MM.1S (cell line): ENCODE results near the gene BPI.
"Not testable (repeated sequence)": the region's sequence is repeated elsewhere in the genome, so short reads cannot be mapped to it uniquely, and the experiment has no call there.

Experiments used
- DNase-seq: peaks from one replicate; pipeline ENCODE4 v3.0.0-alpha.2; 2015
- H2AFZ ChIP-seq: fragments of 300-600 bp; sonication (generic); 2 replicates; pipeline ENCODE4 v1.6.0; 2016; ENCODE audit warnings: antibody characterized with exemption, low read length
- H3F3A ChIP-seq: fragments of 300-600 bp; sonication (generic); 2 replicates; pipeline ENCODE4 v1.6.1; 2016; ENCODE audit warnings: mild to moderate bottlenecking, antibody characterized with exemption, low read length, moderate library complexity, mixed read lengths; ENCODE audit not compliant: insufficient read depth
- H3K27ac ChIP-seq: fragments of 300-600 bp; sonication (generic); 2 replicates; pipeline ENCODE4 v1.5.1; 2016; ENCODE audit warnings: mild to moderate bottlenecking, low read length
- H3K27me3 ChIP-seq: fragments of 300-600 bp; sonication (generic); replicated peaks from 2 replicates; pipeline ENCODE4 v1.6.0; 2016; ENCODE audit warnings: low read length; ENCODE audit not compliant: insufficient read depth
- H3K36me3 ChIP-seq: fragments of 300-600 bp; sonication (generic); replicated peaks from 2 replicates; pipeline ENCODE4 v1.6.1; 2016; ENCODE audit warnings: mild to moderate bottlenecking, low read length, mixed read lengths; ENCODE audit not compliant: insufficient read depth
- H3K4me1 ChIP-seq: fragments of 300-600 bp; sonication (generic); 2 replicates; pipeline ENCODE4 v1.6.1; 2016; ENCODE audit warnings: low read length, mixed read lengths
- H3K4me2 ChIP-seq: fragments of 300-600 bp; sonication (generic); 2 replicates; pipeline ENCODE4 v1.6.0; 2016; ENCODE audit warnings: low read depth, low read length
- H3K4me3 ChIP-seq: fragments of 300-600 bp; sonication (generic); 2 replicates; pipeline ENCODE4 v1.5.1; 2016; ENCODE audit warnings: low read length, mixed read lengths
- H3K79me2 ChIP-seq: fragments of 300-600 bp; sonication (generic); 2 replicates; pipeline ENCODE4 v1.6.1; 2016; ENCODE audit warnings: mixed run types, low read length, mixed read lengths
- H3K9ac ChIP-seq: fragments of 300-600 bp; sonication (generic); 2 replicates; pipeline ENCODE4 v1.6.1; 2016; ENCODE audit warnings: low read length, mixed read lengths
- H3K9me2 ChIP-seq: fragments of 300-600 bp; sonication (generic); replicated peaks from 2 replicates; pipeline ENCODE4 v1.6.1; 2016; ENCODE audit warnings: mild to moderate bottlenecking, low read length, mixed read lengths; ENCODE audit not compliant: insufficient read depth
- H3K9me3 ChIP-seq: fragments of 300-600 bp; sonication (generic); replicated peaks from 2 replicates; pipeline ENCODE4 v1.6.1; 2016; ENCODE audit warnings: mild to moderate bottlenecking, low read length, mixed read lengths; ENCODE audit not compliant: insufficient read depth
- H4K20me1 ChIP-seq: fragments of 300-600 bp; sonication (generic); 2 replicates; pipeline ENCODE4 v1.6.1; 2016; ENCODE audit warnings: mild to moderate bottlenecking, low read length, moderate library complexity, mixed read lengths; ENCODE audit not compliant: insufficient read depth
- CTCF ChIP-seq: fragments of 300-600 bp; sonication (generic); IDR thresholded peaks from 2 replicates; pipeline ENCODE4 v1.5.1; 2016; ENCODE audit warnings: antibody characterized with exemption, low read length, mixed read lengths
- EZH2 ChIP-seq: fragments of 300-600 bp; sonication (generic); optimal IDR thresholded peaks from 2 replicates; pipeline ENCODE3; 2017; ENCODE audit warnings: low read depth, mild to moderate bottlenecking, antibody characterized with exemption, low read length, mixed read lengths
- EZH2phosphoT487 ChIP-seq: fragments of 300-600 bp; sonication (generic); IDR thresholded peaks from 2 replicates; pipeline ENCODE4 v1.6.1; 2018; ENCODE audit warnings: antibody characterized with exemption, low read length

The BPI gene

DNA sequence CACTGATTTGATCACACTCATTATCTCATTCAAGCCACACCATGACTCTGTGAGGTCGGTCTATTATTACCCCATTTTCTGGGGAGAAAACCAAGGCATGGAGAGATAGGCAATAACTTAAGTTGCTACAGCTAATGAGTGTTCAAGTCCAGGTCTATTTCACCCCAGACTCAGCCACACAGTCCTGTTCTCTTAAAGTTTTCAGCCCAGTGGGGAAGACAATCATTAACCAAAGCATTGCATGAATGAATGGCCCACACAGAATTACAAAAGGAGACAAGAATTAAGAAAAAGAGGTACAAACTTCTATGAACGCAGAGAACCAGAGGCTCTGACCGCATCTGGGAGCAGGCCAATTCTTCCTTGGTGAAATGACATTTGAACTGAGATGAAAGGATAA lies 7.1 kb downstream of the BPI start:
- H3K4me1 ChIP-seq, result no peaks in the 10 kb centered on the region
- H4K20me1 ChIP-seq, result no peaks in the 10 kb centered on the region
- no peak overlapping the region for H3K27ac ChIP-seq
- no peak overlapping the region for H3K9ac ChIP-seq
- H3K9me3 ChIP-seq, result no peaks in the 10 kb centered on the region
- no peaks in the 10 kb centered on the region for H3K9me2 ChIP-seq
- no peak overlapping the region for H3K4me2 ChIP-seq
- no peaks in the 10 kb centered on the region for H3K79me2 ChIP-seq
- TF ChIP-seq EZH2phosphoT487 (no peak), EZH2 (no peak), CTCF (no peak)
- H2AFZ ChIP-seq, result no peak overlapping the region
- no peaks in the 10 kb centered on the region for H3K36me3 ChIP-seq
- H3K27me3 ChIP-seq, result no peaks in the 10 kb centered on the region
- no peaks in the 10 kb centered on the region for H3F3A ChIP-seq
- H3K4me3 ChIP-seq, result no peak overlapping the region
- no peak for DNase-seq

DNA sequence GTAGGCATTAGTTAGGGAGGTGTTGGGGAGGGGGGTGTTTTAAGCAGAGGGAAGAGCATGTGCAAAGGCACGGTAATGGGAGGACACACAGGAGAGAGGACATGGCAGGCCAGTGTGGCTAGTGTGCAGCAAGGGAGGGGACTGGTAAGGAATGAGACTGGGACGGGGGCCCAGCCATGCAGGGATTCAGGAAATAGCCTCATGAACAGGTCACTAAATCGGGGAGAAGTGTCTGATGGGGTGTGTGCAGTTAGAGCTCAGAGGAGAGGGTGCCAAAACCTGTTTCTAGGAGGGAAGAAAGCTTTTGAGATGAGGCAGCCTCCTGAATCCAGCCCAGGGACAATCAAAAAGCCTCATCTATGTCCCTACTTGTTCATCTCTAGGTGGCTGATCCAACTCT lies 7.5 kb downstream of the BPI start:
- Histone ChIP-seq H3K4me1 (no peaks in the 10 kb centered on the region), H3K9me2 (no peaks in the 10 kb centered on the region), H3K27me3 (no peaks in the 10 kb centered on the region), H4K20me1 (no peaks in the 10 kb centered on the region), H3K36me3 (no peaks in the 10 kb centered on the region), H3K4me3 (no peak overlapping the region), H3K79me2 (no peaks in the 10 kb centered on the region), H2AFZ (no peak overlapping the region), H3K9ac (no peak overlapping the region), H3K9me3 (no peaks in the 10 kb centered on the region), H3F3A (no peaks in the 10 kb centered on the region), H3K4me2 (no peak overlapping the region), H3K27ac (no peak overlapping the region)
- TF ChIP-seq CTCF (no peak), EZH2 (no peak), EZH2phosphoT487 (no peak)
- DNase-seq, result no peak

- H3K4me3 ChIP-seq, result no peak overlapping the region
- no peaks in the 10 kb centered on the region for H3K27me3 ChIP-seq
- no peaks in the 10 kb centered on the region for H3K9me3 ChIP-seq
- no peaks in the 10 kb centered on the region for H3K36me3 ChIP-seq
- no peak for DNase-seq
- no peak overlapping the region for H3K4me2 ChIP-seq
- H3K4me1 ChIP-seq, result no peaks in the 10 kb centered on the region
- no peak overlapping the region for H3K27ac ChIP-seq
- H2AFZ ChIP-seq, result no peak overlapping the region
- no peaks in the 10 kb centered on the region for H4K20me1 ChIP-seq
- H3K79me2 ChIP-seq, result no peaks in the 10 kb centered on the region
- TF ChIP-seq CTCF (no peak), EZH2 (no peak), EZH2phosphoT487 (no peak)
- no peaks in the 10 kb centered on the region for H3F3A ChIP-seq
- no peak overlapping the region for H3K9ac ChIP-seq
- no peaks in the 10 kb centered on the region for H3K9me2 ChIP-seq
Observed at GRCh38 chr20:38313676-38314075, 9.7 kb downstream of the BPI start.

DNA sequence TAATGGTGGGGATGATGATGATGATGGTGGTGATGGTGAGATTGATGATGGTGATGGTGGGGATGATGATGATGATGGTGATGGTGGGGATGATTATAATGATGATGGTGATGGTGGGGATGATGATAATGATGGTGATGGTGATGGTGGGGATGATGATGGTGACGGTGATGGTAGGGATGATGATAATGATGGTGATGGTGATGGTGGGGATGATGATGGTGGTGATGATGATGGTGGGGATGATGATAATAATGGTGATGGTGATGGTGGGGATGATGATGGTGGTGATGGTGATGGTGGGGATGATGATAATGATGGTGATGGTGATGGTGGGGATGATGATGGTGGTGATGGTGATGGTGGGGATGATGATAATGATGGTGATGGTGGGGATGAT lies 10.4 kb downstream of the BPI start:
- H4K20me1 ChIP-seq, H3F3A ChIP-seq, H3K79me2 ChIP-seq, H3K9me3 ChIP-seq, DNase-seq, H3K9me2 ChIP-seq, H3K9ac ChIP-seq, H3K27ac ChIP-seq, H3K4me2 ChIP-seq, H3K36me3 ChIP-seq, H3K27me3 ChIP-seq, H3K4me3 ChIP-seq, H3K4me1 ChIP-seq, H2AFZ ChIP-seq: not testable (repeated sequence)
